Measurements from ENCODE around the gene GRPEL1.

GRPEL1 gene

DNA sequence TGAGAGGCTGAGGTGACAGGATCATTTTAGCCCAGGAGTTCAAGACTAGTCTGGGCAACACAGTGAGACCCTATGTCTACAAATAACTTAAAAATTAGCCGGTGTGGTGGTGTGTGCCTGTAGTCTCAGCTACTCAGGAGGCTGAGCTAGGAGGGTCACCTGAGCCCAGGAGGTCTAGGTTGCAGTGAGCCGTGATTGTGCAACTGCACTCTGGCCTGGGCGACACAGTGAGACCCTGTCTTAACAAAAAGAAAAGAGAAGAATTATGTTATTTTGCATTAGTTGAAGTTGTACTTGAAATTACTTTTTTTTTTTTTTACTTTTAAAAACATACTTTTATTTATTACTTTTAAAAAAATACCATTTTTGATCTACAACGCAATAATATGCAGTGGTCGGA is 46.5 kb downstream of the GRPEL1 start:
- DNase-seq = no peak

DNA sequence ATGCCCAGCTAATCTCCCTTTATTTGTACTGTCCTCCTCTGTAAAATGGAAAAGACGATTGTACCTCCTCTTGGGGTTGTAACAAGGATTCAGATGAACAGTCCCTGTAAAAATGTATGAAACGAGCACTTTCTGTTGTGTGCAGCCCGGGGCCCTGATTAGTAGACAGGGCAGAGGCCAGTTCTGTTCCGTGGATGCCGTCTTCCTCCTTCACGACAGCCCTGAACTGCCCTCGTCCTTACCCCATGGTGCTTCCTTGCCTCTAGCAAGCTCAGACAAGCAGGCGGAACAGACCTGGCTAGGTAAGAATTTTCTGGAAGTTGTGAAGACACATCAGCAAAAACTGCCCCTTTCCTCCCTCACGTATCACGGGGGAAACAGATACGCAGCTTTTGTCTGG is 47.0 kb downstream of the GRPEL1 start:
- no peak for DNase-seq

DNA sequence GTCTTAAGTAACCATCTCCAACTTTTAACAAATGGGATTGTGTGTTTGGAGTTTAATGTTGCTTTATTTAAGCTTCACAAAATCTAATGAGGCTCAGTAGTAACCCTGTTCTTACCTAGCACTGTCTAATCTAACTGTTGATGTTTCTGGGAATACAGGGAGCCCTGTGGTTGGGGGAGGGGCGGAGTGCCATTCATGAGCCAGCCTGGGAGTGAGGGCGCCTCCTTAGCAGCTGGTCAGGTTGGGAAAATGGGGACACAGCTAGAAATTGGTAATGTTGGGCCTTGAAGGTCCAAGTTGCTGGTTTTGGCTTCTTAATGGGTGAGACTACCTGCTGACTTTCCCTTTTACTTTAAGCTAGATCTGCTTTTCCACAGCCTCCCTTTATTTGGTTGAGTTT is 47.6 kb downstream of the GRPEL1 start:
- DNase-seq = no peak

DNA sequence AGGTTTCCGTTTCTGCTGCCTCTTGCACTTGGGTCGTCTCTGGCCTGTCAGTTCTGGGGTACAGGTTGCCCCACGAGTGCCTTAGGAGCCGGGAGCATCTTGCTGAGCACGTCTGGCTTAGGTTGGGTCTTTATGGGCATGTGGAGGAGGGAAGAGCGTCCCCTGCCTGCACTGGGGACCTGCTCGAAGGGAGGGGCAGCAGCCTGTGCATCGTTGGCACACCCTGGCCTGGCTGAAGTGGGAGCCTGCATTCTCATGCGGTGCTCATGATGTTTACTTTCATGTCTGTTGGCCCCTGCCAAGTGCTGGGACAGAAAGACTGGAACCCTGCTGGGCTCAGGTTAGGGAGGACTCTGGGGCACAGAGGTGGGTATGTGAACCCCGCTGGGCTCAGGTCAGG is 48.5 kb downstream of the GRPEL1 start:
- DNase-seq = no peak

DNA sequence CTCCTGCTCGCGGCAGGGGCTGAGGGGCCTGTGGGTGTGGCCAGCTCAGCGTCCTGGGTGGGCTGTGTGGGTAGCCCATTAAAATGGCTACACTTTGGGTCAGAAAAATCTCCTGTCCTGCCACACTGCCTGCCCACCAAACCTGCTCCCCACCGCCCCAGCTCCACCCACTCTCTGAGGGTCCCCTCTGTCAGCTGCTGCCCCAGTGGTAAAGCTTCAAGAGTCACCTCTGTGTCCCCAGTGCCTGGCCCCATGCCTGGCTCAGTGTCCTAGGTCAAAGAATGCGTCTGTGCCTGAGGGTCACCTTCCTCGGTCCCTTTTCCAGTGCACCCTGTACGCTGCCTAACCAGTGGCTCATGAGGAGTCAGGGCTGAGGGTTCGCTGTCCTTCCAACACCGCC is 49.6 kb downstream of the GRPEL1 start:
- DNase-seq = no peak

DNA sequence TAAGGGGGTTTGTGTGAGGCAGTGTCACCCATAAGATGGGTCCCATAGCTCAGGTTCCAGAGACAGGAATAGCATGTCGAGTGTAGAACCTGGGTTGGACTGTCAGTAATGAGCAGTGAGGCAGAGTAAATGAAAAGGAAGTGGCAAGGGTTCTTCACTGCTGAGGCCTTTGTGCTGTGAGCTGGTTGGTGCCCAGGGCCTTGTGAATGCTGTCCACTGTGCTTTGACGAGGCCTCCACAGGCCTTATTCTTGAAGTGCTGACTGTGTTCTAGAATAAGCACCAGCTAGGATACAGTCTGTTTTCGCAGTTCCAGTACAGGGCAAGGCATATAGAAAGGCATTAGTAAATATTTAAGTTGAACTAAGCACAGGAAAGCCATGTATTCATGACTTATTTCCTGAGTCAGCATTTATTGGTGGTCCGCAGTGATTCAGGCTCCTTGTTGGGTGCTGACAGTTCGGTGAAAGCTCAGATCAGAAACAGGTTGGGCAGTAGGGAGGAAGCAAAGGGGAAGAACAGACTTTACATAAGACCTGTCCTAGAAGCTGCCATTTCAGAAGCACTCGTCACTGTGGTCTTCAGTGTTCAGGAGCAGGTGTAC is 50.3 kb downstream of the GRPEL1 start:
- DNase-seq = no peak

DNA sequence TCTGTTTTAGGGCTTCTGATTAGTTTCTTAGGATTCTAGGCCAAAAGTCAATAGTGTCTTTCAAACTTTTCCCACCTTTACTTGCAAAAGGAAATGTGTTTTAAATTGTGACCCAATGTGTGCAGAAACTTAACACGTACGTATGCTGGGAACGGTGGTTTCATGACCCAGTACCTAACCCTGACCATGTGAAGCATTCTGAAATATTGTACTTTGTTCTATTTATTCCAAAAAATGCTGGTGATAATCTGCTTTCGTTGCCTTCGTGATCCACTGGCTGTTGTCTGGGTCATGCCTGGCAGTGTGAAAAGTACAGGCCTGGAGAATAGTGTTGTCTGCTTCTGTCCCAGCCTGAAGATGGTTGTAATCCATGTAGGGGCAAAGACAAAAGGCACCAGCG is 51.4 kb downstream of the GRPEL1 start:
- no peak for DNase-seq

DNA sequence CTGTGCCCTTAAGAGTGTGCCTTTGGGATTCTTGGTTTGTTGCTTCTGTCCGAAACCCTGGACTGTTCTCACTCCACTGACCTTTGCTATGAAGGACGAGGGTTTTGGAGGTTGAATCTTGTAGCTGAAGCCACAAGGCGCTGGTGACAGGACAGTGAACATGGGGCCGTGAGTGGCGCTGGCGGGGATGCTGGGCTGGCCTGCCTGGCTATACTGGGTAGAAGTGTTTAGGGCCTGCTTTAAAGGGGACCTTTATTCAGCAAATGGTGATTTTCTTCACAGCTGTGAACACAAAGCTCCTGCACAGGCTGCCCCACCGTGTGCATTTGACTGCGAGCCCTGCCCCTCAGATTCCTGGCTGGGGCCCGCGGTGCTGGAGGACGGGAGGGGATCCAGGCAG is 51.8 kb downstream of the GRPEL1 start:
- DNase-seq = no peak

DNA sequence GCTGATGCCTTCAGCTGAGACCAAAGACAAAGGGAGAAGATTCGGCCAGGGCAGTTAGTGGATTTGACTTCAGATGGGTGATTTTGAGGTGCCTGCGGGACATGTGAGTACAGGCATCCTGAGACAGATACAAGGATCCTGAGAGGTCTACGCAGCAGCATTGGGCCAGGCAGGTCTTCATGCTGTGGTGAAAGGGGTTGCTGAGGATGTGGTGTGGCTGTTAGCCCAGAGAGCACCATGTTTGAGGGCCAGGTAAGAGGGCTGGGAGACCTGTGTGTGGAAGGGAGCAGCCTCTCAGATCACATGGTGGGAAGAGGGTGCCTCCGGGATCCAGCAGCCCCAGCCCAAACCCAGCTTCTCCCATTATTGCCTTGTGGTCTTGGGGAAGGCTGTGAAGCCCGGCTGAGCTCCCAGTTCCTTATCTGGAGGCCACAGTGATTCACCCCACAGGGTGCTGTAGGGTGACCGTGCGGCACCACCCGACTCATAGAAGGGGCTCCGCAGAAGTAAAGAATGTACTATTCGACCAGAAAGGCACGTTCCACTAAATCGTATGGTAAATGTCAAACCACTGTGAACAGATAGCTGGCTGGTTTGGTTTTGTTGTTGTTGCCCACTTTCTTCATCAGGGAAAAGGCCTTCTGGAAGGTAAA is 52.4 kb downstream of the GRPEL1 start:
- DNase-seq = no peak

DNA sequence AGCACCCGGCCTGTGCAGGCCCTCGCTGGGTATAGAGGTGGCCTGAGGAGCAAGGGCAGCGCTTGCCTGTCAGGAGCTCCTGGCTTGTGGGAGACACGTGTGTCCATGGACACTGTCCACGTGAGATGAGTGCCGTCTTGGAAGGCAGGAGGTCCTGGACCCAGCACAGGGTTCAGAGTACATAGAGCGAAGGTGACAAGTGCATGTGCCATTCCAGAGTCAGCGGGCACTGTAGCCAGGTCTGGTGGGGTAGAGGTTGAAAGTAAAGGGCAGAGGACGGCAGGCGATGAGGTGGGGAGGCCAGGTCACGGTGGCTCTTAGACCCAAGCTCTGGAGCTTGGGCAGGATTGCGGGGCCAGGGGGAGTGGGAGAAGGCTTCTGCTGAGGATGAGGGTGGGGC is 53.0 kb downstream of the GRPEL1 start:
- no peak for DNase-seq

DNA sequence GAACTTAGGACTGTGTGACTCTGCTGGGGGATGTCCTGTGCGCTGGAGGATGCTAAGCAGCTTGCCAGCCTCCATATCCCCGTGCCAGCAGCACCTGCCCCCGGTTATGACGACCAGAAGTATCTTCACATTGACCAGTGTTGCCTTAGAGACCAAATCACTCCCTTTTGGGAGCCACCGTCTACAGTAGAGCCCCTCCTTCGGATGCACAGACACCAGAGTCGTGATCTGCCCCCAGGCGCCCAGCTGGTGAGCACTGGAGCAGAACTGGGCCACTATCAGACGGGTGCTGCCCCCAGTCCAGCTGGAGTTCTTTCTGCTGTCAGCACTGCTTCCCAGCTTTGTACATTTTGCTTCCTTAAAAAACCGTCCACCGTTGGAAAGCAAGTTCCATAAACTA is 54.7 kb downstream of the GRPEL1 start:
- DNase-seq = no peak

DNA sequence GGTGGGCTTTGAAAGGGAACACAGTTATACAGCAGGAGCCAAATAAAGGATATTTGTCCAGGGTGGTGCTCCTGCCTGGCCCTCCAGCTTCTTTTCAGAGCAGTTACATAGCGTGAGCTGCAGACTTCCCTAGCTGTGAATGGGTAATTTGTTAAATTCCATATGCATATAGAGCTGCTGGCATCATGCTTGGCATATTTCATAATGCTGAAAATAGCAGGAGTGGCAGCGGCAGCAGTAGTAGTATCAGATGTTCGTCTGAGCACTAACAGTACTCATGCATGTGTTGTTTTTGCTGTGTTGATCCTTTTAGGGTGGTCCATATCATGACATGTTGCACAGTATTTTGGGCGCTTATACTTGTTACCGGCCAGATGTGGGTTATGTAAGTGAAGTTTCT is 58.3 kb downstream of the GRPEL1 start:
- no peak for DNase-seq
